OCI-LY3 (cell line): Measurements from ENCODE around the gene LEMD3.

Source experiments
- H2AFZ ChIP-seq: fragments of 200-600, 300-600 bp; shearing (Covaris generic); 2 replicates; pipeline ENCODE4 v1.6.0; 2014; ENCODE audit warnings: antibody characterized with exemption, low read depth, low read length
- H3K27ac ChIP-seq: fragments of 200-600, 300-600 bp; sonication (generic); 2 replicates; pipeline ENCODE4 v1.5.1; 2014; ENCODE audit warnings: mild to moderate bottlenecking, low read length, moderate library complexity, mixed read lengths
- H3K27me3 ChIP-seq: fragments of 200-600, 300-600 bp; sonication (generic); 2 replicates; pipeline ENCODE4 v1.6.1; 2014; ENCODE audit warnings: low read depth, low read length, mixed read lengths
- H3K36me3 ChIP-seq: fragments of 200-600, 300-600 bp; sonication (generic); replicated peaks from 2 replicates; pipeline ENCODE3; 2014; ENCODE audit warnings: low read depth, low read length, mixed read lengths
- H3K4me1 ChIP-seq: fragments of 300-600, 200-600 bp; sonication (generic); 2 replicates; pipeline ENCODE4 v1.6.1; 2014; ENCODE audit warnings: low read length, mixed read lengths
- H3K4me2 ChIP-seq: fragments of 200-600, 300-600 bp; sonication (generic); 2 replicates; pipeline ENCODE4 v1.6.1; 2014; ENCODE audit warnings: low read length, mixed read lengths
- H3K4me3 ChIP-seq: fragments of 300-600, 200-600 bp; sonication (generic); 2 replicates; pipeline ENCODE4 v1.5.1; 2014; ENCODE audit warnings: antibody characterized with exemption, mild to moderate bottlenecking, low read length, moderate library complexity
- H3K79me2 ChIP-seq: fragments of 300-600, 200-600 bp; shearing (Covaris generic); 2 replicates; pipeline ENCODE4 v1.6.1; 2014; ENCODE audit warnings: mild to moderate bottlenecking, low read length, mixed read lengths
- H3K9ac ChIP-seq: fragments of 300-600, 200-600 bp; shearing (Covaris generic); 2 replicates; pipeline ENCODE4 v1.6.0; 2014; ENCODE audit warnings: mild to moderate bottlenecking, low read length, moderate library complexity
- H3K9me3 ChIP-seq: fragments of 200-600, 300-600 bp; shearing (Covaris generic); 2 replicates; pipeline ENCODE4 v1.6.1; 2014; ENCODE audit warnings: low read length, mixed read lengths; ENCODE audit not compliant: insufficient read depth
- H4K20me1 ChIP-seq: fragments of 200-600, 300-600 bp; sonication (generic); 2 replicates; pipeline ENCODE4 v1.6.1; 2016; ENCODE audit warnings: low read length, mixed read lengths; ENCODE audit not compliant: insufficient read depth
- EZH2phosphoT487 ChIP-seq: fragments of 200-600 bp; shearing (Covaris generic); IDR thresholded peaks from 2 replicates; pipeline ENCODE4 v1.6.1; 2018; ENCODE audit warnings: antibody characterized with exemption, mixed run types, low read depth
- TF ChIP-seq, protein P1 (sequence below): fragments of 200-600, 300-600 bp; sonication (generic); IDR thresholded peaks from 2 replicates; pipeline ENCODE4 v1.5.1; 2014; ENCODE audit warnings: antibody characterized with exemption, low read length, low read depth

LEMD3 gene

DNA sequence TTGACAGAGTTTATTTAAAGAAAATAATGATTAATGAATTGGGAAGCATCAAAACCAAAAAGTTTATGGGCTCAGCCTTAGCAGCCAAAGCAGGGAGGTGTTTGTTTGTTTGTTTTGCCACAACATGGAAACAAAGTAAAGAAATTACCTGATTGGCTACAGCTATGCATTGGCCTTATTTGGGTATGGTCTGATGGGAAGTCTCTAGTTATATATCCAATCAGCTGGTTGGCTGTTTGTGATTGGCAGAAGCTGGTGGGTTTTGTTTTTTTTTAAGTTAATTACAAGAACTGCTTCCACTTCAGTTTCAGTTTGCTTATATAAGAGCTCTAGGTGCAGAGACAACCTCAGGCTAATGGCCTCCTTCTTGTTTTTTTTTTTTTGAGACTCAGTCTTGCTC lies 4.6 kb upstream of the LEMD3 start:
- Histone ChIP-seq H3K27ac (no peak overlapping the region), H3K9me3 (no peaks in the 10 kb centered on the region), H3K4me3 (no peak overlapping the region), H4K20me1 (no peaks in the 10 kb centered on the region), H3K9ac (no peak overlapping the region), H2AFZ (no peak overlapping the region), H3K27me3 (no peaks in the 10 kb centered on the region), H3K79me2 (peaks cover 7% of the 10 kb centered on the region), H3K36me3 (no peaks in the 10 kb centered on the region), H3K4me1 (peaks cover 28% of the 10 kb centered on the region), H3K4me2 (no peak overlapping the region)
- TF ChIP-seq EZH2phosphoT487, result no peak
- TF ChIP-seq, protein P1, sequence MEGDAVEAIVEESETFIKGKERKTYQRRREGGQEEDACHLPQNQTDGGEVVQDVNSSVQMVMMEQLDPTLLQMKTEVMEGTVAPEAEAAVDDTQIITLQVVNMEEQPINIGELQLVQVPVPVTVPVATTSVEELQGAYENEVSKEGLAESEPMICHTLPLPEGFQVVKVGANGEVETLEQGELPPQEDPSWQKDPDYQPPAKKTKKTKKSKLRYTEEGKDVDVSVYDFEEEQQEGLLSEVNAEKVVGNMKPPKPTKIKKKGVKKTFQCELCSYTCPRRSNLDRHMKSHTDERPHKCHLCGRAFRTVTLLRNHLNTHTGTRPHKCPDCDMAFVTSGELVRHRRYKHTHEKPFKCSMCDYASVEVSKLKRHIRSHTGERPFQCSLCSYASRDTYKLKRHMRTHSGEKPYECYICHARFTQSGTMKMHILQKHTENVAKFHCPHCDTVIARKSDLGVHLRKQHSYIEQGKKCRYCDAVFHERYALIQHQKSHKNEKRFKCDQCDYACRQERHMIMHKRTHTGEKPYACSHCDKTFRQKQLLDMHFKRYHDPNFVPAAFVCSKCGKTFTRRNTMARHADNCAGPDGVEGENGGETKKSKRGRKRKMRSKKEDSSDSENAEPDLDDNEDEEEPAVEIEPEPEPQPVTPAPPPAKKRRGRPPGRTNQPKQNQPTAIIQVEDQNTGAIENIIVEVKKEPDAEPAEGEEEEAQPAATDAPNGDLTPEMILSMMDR, result no peak

DNA sequence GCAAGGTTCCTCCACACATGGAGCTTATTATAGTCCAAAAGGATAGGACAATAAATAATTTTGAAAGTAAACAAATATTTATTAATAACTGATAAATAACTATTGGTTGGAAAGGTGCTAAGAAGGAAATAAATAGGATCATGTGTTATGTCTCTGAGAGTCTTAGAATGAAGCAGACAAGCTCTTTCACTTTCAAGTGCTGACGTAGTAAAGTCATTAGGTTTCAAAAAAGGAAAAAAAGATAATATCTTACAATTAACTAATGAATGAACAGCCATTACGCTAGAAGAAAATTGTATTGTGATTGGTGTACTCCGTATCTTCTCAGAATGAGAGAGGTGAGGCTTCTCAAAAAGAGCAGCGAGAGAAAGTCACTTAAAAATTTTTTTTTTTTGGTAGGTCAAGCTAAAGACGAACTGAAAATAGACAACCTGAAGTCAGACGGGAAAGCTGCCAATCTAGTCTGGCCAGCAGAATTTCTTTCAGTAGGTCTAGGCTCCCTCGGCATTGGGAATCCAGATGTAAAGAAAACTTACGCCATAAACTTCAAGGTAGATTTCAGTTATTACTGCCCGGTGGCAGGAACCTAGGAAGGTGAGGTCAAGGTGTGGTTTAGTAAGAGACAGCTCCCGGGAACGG lies 583 bp upstream of the LEMD3 start:
- Histone ChIP-seq H4K20me1 (peaks cover 37% of the 10 kb centered on the region), H3K9me3 (no peaks in the 10 kb centered on the region), H3K4me3 (peak overlapping the region; percentile 87), H3K27ac (peak overlapping the region; percentile 66), H3K27me3 (no peaks in the 10 kb centered on the region), H2AFZ (peak overlapping the region; percentile 96), H3K79me2 (peaks cover 48% of the 10 kb centered on the region), H3K4me1 (peaks cover 38% of the 10 kb centered on the region), H3K36me3 (peaks cover 16% of the 10 kb centered on the region), H3K4me2 (peak overlapping the region; percentile 83), H3K9ac (peak overlapping the region; percentile 81)
- TF ChIP-seq, protein P1, result no peak
- no peak for TF ChIP-seq EZH2phosphoT487

DNA sequence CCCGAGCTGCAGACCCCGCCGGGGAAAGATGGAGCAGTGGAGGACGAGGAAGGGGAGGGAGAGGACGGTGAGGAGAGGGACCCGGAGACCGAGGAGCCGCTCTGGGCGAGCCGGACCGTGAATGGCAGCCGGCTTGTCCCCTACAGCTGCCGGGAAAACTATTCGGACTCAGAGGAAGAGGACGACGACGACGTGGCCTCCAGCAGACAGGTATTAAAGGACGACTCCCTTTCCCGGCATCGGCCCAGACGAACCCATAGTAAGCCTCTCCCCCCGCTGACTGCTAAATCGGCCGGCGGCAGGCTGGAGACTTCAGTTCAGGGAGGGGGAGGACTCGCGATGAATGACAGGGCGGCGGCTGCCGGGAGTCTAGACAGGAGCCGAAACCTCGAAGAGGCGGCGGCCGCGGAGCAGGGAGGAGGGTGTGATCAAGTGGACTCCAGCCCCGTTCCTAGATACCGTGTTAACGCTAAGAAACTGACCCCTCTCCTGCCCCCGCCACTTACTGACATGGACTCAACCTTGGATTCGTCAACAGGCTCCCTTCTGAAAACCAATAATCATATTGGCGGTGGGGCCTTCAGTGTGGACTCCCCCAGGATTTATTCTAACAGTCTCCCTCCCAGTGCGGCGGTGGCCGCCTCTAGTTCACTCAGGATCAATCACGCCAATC lies 962 bp downstream of the LEMD3 start:
- H3K4me1 ChIP-seq, result peaks cover 37% of the 10 kb centered on the region
- H3K79me2 ChIP-seq, result peaks cover 63% of the 10 kb centered on the region

DNA sequence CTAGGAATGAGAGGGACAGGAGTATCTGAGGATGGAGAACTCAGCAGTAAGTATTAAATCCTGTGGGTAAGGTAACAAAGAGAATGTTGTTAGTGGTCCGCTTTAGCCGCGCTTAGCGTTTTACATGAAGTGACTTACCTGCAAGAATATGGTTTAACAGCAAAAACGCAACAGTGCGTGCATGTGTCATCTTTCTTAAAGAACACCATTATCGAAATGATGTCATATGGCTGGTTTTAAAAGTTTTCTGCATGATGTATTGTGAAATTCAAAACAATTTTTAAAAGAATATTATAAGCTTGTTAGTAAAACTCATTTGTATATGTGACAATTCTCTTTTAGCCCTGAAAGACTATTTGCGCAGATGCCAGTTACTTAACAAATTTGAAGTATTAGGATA lies 1.7 kb downstream of the LEMD3 start:
- Histone ChIP-seq H3K4me2 (peak overlapping the region; percentile 98), H2AFZ (no peak overlapping the region), H3K79me2 (peaks cover 70% of the 10 kb centered on the region), H3K4me1 (peaks cover 37% of the 10 kb centered on the region), H4K20me1 (peaks cover 58% of the 10 kb centered on the region), H3K27ac (no peak overlapping the region), H3K9ac (peak overlapping the region; percentile 87; the same call in 1 of the 2 replicates), H3K9me3 (no peaks in the 10 kb centered on the region), H3K36me3 (peaks cover 36% of the 10 kb centered on the region), H3K27me3 (no peaks in the 10 kb centered on the region), H3K4me3 (peak overlapping the region; percentile 87)
- TF ChIP-seq EZH2phosphoT487, result no peak

More for the DNA sequence above, 962 bp downstream of the LEMD3 start:
- no peaks in the 10 kb centered on the region for H3K9me3 ChIP-seq
- peaks cover 51% of the 10 kb centered on the region for H4K20me1 ChIP-seq
- H3K36me3 ChIP-seq, result peaks cover 28% of the 10 kb centered on the region
- no peak overlapping the region for H2AFZ ChIP-seq
- H3K4me3 ChIP-seq, result peak overlapping the region; percentile 87
- no peaks in the 10 kb centered on the region for H3K27me3 ChIP-seq
- peak overlapping the region; percentile 98 for H3K4me2 ChIP-seq
- peak overlapping the region; percentile 66 for H3K27ac ChIP-seq
- TF ChIP-seq, protein P1, result no peak
- no peak for TF ChIP-seq EZH2phosphoT487
- H3K9ac ChIP-seq, result peak overlapping the region; percentile 87
